Stimulated activated CD4-positive, alpha-beta T cell treated with anti-CD3 and anti-CD28 coated beads, Interleukin-4, amount 100 ng/mL, for 24 hours (primary cell): Measurements from ENCODE around the gene MUC5B.

Experiments used
- DNase-seq: peaks from one replicate; pipeline ENCODE4 v3.0.0-alpha.2; 2020

Gene MUC5B

DNA sequence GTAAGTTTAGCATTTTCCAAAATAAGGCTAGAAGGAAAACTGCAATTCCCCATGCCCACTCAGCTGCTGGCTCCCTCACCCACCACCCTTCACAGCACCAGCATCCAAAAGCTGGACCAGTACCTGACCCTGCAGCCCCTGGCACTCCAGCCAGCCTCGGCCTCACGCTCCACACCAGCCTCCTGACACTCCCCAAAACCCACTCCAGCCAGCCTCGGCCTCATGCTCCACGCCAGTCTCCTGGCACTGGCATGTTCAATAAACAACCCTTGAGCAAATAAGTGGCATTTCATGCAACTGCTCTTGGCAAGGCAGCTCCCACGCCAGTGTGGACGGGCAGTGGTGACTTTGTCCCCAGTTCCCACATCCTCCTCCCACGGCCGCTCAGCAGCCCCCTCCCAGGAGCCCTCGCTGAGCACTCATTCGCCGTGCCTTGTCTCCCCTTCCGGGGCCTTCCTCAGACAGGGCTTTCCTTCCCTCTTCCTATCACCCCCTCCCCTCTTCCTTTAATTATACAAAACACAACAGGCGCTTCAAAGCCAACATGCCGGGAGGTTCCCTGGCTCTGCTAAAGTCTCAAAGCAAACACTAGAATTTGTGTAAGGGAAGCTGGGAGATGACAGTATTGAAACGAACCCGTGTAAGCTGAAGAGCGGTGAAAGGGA, 79.7 kb downstream of the MUC5B start:
- DNase-seq, result no peak

DNA sequence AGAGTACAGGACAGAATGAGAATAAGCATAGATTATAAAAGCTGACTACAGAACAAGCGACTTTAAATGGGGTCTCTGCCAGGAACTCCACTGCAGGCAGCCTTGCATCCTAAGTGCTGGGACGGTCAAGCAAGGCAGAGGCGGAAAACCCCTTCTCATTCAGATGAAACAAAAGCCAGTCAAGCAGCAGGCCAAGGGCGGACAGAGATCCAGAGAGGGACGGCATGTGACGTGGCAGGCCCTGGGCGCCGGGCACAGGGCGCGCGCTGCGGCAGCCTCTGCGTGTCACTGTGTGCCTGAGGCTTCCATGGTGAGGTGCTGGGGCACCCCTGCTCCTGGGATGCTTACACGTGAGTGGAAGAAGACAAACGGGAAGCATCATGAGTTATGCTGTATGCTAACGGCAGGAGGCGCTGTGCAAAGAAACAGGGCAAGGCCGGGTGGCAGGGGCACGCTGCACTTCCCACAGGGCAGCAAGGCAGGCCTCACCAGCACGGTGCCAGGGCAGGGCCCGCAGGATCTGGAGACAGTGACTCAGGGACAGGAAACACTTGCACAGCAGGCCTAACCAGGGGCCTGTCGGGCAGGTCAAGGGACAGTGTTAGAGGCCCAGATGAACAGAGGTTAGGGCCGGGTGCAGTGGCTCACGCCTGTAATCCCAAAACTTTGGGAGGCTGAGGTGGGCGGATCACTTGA, 80.4 kb downstream of the MUC5B start:
- no peak for DNase-seq

DNA sequence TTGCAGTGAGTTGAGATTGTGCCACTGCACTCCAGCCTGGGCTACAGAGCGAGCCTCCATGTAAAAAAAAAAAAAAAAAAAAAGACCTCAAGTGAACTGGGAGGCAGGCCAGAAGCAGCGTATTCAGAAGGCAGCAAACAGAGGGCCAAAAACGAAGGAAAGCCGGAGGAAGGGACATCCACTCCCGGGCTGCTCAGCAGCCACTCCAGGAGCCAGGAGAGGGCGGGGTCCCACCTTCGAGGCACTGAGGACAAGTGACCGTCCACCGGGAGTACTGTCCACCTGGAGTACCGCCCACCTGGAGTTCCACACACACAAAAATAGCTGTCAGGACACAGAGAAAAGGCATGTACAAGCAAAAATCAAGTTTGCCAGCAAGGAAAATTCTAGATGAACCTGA, 81.1 kb downstream of the MUC5B start:
- no peak for DNase-seq

DNA sequence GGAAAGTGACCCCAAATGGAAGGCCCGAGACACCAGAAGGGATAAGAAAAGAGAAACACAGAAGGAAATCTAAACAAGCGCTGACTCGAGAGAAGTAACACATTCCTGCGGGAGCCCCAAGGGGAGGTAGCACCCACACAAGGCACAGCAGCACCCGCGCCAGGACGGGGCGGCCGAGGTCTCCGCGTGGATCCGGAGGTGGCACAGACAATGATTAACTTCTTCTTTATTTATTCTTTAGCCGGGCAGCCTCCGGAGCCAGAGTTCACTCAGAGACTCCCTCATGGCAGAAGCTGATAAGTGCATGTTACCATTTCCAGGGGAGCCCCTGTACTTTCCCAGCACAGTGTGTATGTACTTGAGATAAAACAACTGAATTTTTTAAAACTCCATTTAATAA, 81.5 kb downstream of the MUC5B start:
- no peak for DNase-seq

DNA sequence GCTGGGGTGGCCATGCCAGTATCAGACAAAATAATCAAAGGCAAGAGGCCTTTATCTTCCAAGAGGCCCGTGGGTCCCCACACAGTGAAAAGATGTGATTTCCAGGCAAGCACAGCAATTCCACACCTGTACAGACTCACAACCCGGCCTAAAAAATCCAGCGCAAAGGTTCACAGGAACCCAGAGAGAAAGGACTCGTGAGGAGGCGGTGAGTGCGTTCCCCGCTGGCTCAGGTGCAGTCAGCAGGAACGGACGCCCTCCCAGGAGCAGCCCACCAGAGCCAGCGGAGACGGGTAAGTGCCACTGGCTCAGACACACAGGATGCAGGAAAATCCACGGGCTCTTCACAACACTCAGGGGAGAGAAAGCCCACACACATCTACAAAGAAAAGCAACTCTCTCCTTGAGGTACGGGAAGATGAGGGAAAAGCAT, 82.2 kb downstream of the MUC5B start:
- DNase-seq, result no peak

DNA sequence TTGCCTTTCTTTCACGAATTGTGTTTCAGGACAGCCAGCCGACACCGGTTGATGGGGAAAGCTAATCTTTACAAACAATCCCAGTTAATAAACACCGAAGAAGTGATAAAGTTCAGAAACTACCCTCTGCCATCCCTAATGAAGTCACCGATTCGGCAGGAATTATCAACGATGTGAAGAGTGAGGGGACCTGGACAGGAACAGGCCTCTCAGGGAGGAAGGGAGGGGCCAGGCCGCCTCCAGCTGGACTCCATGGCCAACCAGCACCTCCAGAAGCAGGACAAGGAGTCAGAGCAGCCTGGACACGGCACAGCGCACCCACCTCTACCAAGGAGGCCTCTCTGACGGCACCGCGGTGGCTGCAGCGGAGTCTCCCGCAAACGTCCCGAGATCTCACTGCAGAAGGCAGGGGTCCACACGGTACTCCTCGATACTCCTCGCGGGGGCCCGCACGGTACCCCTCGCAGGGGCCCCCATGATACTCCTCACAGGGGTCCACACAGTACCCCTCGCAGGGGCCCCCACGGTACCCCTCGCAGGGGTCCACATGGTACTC, 82.7 kb downstream of the MUC5B start:
- DNase-seq, result no peak

DNA sequence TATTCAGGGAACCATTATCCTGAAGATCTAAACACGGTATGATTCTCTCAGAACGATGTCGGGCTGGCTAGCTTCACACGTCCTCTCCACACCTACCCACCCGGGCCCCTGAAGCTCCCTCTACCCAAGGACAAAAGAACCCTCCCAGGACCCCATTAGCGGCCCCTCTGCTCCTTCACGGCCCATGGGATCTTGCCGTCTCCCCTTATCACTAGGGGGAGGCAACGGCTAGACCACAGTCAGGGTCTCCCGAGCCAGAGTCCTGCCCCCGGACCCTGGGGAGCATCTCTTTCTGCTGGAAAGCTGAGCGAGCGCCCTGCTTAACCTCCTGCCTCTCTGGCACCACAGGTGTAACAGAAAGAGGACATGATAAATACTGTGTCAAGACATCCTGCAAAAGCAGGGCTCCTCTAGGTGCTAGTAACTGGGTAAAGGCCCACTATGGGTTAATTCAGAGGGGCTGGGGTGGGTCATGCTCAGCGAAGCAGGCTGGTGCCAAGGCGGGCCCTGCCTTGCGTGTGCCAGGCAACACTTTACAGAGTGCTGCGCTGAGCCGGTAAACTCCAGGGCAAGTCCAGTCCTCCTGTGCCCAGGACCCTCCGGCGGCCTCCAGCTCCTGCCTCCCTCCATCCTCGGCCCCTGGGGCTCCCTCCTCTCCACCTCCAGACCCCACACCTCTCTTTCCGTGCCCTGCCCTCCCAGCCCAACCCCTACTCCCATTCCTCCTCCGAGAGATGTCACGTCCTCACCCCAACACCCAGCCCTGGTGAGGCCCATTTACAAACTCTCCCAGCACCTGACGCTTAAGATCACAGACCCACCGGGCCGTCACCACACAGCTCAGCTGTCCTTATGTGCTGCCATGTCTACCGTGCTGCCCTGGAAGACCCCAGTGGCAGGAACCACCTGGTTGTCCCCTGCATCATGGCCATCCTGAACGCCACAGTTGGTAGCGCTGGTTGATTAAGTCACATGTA, 83.6 kb downstream of the MUC5B start:
- no peak for DNase-seq

DNA sequence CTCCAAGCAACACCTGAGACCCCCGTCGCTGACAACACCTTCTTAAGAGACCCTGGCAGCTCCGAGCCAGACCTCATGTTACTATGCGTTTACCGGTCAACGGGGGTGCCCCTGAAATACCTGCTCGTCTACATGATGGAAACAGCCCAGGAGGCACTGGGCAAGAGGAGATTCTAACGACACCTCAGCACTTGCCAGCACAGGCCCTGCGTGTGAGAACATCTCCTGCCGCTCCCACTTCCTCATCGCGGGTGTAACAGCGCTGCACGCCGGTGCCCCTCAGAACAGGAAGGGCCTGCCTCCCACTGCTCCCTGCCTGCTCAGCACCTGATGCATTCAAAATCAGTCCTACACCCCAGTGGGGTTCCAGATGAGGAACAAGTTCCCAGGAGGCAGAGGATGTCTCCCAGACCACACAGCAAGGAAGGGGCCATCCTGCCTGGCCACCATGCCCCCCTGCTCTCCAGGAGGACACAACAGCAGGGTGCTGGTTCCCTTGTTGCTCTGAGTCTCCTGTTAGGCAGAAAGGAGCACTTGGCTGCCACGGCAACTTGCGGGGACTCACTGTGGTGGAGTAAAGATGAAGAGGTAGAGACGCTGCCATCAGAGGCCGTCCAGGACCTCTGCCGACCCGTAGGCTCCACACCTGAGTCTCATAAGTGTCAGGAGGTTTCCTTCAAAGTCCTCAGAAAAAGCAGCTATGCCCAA, 84.5 kb downstream of the MUC5B start:
- DNase-seq, result no peak

DNA sequence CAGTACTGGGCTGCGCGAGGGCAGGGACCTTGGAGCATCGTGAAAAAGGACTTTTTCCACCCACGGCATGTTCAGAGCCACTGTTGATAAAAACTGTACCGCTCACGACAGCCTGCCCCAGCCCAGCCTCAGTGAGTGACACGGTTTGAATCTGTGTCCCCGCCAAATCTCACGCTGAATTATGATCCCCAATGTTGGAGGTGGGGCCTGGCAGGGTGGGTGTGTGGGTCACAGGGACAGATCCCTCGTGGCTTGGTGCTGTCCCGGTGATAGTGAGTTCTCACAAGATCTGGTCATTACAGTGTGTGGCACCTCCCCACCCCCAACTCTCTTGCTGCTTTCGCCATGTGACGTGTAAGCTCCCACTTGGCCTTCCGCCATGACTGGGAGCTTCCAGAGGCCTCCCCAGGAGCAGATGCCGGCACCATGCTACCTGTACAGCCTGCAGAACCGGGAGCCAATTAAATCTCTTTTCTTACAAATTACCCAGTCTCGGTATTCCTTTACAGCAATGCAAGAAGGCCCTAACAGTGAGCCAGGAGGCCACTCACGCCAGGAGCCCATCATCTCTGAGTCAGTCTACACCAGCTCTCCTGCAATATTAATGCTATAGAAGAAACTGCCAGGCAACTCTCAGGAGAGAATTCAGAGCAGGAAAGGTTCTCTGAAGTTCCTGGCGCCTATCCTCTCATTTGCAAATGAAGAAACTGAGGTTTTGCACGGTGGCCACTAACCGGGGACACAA, 85.3 kb downstream of the MUC5B start:
- no peak for DNase-seq

DNA sequence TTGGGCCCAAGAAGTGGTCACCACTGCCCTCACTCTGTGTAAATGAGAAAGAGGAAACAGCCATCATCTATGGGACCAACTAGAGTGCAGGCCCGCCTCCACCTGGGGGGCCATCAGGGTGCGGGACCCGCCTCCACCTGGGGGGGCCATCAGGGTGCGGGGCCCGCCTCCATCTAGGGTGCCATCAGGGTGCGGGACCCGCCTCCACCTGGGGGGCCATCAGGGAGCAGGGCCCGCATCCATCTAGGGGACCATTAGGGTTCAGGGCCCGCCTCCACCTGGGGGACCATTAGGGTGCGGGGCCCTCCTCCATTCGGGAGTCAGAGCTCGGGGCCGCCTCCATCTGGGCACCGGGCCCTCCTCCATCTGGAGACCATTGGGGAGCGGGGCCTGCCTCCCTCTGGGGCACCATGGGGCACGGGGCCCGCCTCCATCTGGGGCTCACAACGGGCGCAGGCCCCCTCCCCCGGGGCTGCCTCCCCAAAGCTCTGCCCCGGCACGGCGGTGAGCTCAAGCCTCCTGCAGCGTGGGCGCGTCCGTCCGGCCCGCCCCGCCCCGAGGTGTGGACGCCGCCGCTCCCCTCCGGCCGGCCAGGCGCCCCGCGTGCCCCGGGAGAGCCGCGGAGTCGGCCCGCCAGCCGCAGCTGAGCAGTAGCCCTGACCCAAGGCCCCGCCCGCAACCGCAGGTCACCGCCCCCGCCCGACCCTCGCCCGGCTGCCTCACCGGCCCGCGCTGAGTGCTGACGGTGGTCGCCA, 86.1 kb downstream of the MUC5B start:
- no peak for DNase-seq

DNA sequence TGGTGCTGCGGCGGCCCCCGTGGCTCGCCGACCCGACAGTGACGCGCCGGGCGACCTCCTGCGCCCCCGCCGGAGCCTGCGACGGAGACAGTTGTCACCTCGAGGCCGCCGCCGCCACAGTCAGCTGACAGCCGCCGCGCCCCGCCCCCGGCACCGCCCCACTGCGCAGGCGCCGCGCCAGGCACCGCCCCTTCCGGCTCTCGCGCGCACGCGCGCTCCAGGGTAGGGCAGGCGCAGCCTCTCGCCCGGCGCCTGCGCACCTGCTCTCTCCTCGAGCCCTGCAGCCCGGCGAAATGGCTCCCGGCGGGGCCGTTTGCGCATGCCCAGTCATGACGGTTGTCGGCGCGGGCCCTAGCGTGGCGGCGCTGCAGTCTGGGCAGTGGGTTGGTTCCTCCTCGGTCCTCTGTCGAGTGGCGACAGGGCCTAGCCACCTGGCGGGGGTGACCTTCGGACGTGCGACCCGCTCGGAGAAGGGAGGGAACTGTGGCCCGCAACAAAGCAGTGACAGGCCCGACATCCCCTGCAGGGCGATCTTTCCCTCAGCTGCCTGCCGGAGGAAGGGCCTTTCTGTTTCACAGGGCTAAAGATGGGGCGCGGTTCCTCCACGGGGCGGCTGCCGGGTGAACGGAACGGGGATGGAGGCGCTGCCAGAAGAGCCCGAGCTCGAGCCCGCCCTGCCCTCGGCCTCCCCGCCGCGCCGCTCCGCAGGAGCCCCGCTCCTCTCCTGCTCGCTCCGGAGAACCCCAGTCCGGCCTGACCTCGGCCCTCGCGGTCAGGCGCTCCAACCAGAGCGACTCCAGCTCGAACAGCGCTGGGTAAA, 86.8 kb downstream of the MUC5B start, which contains the start of gene TOLLIP:
TSS of gene TOLLIP (minus strand) at position 135 of the 820 bp plus-strand sequence. CDS start at position 1, 134 bp downstream.
- peak; percentile 97 for DNase-seq

DNA sequence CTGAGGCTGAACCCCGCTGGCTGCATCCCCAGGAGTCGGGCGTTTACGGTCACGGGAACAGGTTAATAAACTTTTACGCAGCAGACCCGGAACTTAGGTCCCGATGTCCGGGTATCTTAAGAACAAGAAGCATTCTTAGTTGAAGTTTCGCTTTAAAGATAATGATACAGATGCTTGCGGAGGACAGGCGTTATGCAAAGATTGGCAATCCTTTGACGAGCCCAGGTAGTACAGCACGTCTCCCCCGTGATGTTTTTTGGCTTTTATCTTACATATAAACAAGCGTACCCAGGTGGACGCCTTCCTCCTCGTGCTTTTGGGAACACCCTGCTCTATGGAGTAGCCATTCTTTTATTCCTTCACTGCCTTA, 87.4 kb downstream of the MUC5B start:
- no peak for DNase-seq

DNA sequence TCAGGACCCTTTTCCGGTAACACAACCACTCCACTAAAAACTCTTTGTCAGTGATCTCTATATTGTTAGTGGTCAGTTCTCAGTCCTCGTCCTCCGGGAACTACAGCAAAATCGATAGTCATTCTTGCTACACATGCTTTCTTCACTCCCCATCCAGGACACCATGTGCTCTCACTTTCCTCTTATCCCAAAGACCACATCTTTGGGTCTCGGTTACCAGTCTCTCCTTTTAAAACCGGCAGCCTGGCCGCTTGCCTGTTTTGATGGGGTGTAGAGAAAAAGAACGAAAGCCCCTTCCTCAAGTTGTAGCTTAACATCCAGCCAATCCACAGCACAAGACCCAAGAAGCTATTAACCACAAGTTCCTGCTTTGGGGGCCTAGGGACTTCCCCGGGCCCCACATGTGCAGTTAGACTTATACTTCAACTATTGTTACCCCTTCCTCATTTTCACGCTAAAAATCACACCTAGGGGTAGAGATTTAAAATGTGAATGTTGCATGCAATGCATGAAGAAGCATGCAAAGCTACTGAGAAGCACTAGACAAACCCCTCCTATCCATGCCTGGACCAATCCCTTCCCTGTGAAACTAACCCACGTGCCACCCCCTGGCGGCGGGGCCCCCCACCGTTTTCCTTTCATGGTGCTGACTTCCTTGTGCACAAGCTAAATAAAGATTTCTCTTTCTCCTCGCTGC, 88.1 kb downstream of the MUC5B start:
- DNase-seq, result peak; percentile 53
